NCI-H345 treated with DMSO at 0.1 percent for 48 hours (cell line): Measurements from ENCODE around the gene PHC1.
"Not testable (repeated sequence)": the region's sequence is repeated elsewhere in the genome, so short reads cannot be mapped to it uniquely, and the experiment has no call there.

Experiments used
- DNase-seq: peaks from one replicate; lab custom pipeline; 2025; ENCODE audit not compliant: unreplicated experiment; lab: John Stamatoyannopoulos, UW

Gene PHC1

GRCh38 chr12:8909752-8910151 is 4.6 kb upstream of the PHC1 start:
- DNase-seq: no peak

DNA sequence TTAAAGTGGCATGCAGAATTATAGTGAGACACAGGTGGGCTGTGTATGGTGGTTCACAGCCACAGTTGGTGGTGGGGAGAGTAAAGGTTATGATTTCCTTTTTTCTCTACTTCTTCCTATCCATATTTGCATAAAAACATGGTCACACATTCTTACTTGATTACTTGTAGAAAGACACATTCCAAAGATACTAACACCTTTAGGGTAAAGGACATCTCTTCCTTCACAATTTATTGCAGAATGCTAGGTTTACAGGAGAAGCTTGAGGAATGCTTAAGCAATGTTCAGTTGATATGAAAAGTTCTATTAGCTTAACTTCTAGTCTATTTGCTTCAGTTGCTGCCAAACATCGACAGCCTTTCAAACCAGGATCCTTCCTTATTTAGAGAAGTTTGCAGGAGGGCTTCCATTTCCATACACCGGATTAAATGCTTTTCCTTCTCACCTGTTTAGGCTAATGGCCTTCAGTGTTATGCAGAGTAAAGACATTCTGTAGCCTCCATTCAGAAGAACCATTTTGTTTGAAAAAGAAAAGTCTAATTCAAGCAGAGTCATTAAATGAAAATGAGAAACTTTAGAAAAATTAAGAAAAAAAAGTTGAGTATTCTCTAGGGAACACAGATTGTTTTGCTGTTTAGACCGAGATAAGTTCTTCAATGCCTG is 2.6 kb upstream of the PHC1 start:
- no peak for DNase-seq

GRCh38 chr12:8912914-8913313 is 1.4 kb upstream of the PHC1 start:
- peak; percentile 19 for DNase-seq

GRCh38 chr12:8913702-8914032 is 642 bp upstream of the PHC1 start:
- peak; percentile 52 for DNase-seq

GRCh38 chr12:8914716-8915526 is 612 bp downstream of the PHC1 start:
- peak; percentile 19 for DNase-seq

DNA sequence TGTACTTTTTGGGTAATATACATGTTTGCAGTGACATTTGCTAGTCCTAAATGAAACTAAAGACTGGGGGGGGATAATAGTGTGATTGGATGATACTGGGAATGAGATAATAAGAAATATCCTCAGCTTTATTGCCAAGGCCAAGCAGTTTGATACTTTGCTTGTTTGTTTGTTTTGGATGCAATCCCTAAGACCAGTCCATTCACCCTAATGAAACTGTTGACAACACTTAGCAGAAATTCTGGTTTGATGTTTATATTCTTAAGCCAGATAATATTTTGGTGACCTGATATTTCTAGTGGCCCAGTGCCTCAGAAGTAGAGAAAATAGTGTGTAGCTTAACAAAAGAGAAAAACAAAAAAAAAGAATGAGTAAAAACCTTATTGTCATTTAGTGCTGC is 1.8 kb downstream of the PHC1 start:
- no peak for DNase-seq

DNA sequence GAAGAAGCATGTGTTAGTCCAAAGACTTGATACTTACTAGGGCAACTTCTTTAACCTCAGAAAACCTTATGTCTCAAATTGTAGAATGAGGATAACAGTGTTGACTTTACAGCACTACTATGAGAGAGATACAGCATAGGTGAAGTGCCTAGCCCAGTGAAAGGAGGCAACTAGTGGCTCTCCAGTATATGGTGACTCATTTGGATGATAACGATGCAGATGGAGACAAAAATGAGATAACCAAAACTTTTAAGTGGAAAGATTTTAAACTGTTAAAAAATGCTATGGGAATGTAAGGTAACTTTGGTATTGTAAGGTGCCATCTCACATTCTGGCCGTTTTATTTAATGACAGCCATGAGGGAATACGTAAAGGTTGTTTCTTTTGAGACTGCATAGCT is 2.7 kb downstream of the PHC1 start:
- no peak for DNase-seq

DNA sequence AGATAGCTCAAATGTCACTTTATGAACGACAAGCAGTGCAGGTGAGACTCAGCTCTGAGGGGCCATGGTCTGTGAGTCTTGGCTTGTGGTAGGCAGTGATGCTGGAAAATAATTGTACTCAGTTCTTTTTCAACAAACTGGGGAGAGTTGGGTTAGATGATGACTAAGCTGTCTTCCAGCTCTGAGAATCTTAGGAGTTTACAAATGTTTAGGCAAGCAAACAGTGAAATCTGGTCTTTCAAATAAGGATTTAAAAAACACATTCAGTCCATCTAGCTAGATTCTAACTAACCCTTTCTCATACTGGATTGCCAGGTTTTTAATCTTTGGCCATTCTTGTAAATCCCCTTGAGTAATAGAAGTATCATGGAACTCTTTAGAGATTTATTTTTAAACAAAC is 3.4 kb downstream of the PHC1 start:
- no peak for DNase-seq

- not testable (repeated sequence) for DNase-seq
Observed at GRCh38 chr12:8919643-8920042, 5.3 kb downstream of the PHC1 start.

GRCh38 chr12:8922544-8922943 is 8.2 kb downstream of the PHC1 start:
- no peak for DNase-seq

DNA sequence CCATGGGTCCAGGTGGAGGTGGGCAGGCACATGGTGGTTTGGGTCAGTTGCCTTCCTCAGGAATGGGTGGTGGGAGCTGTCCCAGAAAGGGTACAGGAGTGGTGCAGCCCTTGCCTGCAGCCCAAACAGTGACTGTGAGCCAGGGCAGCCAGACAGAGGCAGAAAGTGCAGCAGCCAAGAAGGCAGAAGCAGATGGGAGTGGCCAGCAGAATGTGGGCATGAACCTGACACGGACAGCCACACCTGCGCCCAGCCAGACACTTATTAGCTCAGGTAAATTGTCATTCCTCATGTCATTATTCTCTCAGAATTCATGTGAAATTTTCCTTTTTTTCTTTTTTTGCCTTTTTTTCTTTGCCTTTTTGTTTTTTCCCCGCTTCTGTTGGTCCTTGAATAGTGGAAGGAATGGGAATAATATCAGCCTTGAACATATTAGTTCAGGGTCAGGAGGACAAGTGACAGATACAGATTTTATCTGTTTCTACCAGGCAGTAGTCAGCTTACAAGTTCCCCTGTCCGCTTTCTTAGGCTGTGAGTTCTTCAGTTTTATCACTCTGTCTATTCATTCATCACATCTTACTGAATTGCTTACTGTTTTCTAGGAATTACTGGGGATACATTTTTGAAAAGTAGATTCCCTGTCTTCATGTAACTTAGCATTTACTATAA is 16.5 kb downstream of the PHC1 start:
- not testable (repeated sequence) for DNase-seq

DNA sequence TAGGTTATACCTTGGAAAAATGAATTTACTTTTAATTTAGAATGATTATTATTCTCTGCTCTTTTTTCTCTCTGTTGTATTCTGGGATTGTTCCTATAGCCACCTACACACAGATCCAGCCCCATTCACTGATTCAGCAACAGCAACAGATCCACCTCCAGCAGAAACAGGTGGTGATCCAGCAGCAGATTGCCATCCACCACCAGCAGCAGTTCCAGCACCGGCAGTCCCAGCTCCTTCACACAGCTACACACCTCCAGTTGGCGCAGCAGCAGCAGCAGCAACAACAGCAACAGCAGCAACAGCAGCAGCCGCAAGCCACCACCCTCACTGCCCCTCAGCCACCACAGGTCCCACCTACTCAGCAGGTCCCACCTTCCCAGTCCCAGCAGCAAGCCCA is 18.2 kb downstream of the PHC1 start:
- not testable (repeated sequence) for DNase-seq

- DNase-seq: not testable (repeated sequence)
Observed at GRCh38 chr12:8934080-8934479, 19.8 kb downstream of the PHC1 start.

GRCh38 chr12:8936735-8937134 is 22.4 kb downstream of the PHC1 start:
- no peak for DNase-seq

GRCh38 chr12:8937842-8938442 is 23.6 kb downstream of the PHC1 start:
- not testable (repeated sequence) for DNase-seq

- no peak for DNase-seq
Observed at GRCh38 chr12:8941691-8942478, 27.6 kb downstream of the PHC1 start.

GRCh38 chr12:8943565-8944186 is 29.4 kb downstream of the PHC1 start:
- no peak for DNase-seq

- DNase-seq: no peak
Observed at GRCh38 chr12:8946733-8947132, 32.4 kb downstream of the PHC1 start.

DNA sequence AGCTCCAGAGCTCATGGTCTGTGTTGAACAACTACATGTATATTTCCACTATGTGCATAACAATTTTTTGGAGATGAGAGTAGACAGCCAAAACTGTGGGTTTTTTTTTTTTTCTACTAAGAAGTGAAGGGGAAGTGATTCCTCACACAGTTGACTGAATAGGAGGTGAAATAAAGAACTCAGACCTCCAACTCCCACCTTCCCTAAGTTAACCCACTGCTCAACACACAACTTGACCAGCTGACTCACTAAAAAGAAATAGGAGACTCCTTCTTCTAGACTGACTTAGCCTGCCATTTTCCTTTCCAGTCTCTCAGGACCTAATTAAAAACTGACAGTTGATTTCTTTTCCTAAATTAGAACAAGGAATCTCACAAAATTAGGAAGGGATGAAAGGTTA is 33.4 kb downstream of the PHC1 start:
- DNase-seq: no peak

DNA sequence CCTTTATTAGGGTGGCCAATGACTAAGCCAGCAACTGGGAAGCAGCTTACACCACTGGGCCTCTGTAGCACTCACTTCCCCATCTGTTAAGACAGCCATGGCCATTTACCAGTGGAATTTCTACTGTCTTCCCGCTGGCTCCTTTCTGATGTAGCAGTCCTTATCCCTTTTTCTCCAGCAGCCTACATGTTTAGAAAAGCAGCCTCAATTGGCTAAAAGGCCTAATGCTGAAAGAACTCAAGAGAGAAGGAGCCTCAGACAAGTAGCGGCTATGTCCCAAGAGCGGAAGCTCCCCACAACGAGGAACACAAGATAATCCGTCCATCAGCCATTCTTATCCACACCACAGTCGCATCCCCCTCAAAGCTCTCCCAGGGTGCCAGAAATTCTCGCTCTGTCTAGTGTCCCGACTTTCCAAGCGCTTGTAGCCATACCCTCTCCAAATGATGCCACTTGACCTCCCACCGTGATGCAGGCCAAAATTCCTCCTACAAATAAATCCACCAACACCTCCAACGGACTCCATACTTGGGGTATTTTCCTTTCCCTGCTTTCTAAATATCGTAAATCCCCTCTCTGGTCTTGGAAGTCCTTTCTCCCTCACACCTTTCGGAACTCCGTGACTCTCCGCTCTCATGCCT is 34.5 kb downstream of the PHC1 start:
- no peak for DNase-seq
